KBM-7 (cell line): Measurements from ENCODE around the gene SAP30L.
A peak's percentile ranks its signal among the peaks of the same experiment; 100 is the strongest.

Source experiments
- DNase-seq: peaks from one replicate; pipeline ENCODE4 v3.0.0-alpha.2; 2015
- in situ Hi-C: fragments of 300-500 bp; cut with MboI; formaldehyde crosslinking; loops from 2 replicates; pipeline ENCODE4 v1.14.3; 2020; ENCODE audit warnings: low sequenced_read_pairs, low pct_unique_long_range_greater_than_20kb, mixed read lengths

Gene SAP30L

GRCh38 chr5:154445422-154446194 is at the start of gene SAP30L:
SAP30L (plus strand) TSS chr5:154445997; CDS start chr5:154446605, 608 bp downstream.
- in situ Hi-C loops = no loop called here

GRCh38 chr5:154396128-154396527 is 49.7 kb upstream of the SAP30L start:
- in situ Hi-C loops = no loop called here
- DNase-seq = no peak

More at GRCh38 chr5:154445422-154446194, at the start of gene SAP30L:
- DNase-seq = peak; percentile 99

- DNase-seq = no peak
- in situ Hi-C loops = no loop called here
These were observed 48.0 kb upstream of the SAP30L start for GRCh38 chr5:154397652-154398406.

- no peak for DNase-seq
- in situ Hi-C loops = loop anchor here (25.0 kb wide), 1 partner anchor 338 kb away; no protein-coding TSS in a partner anchor
These were observed 45.1 kb upstream of the SAP30L start for GRCh38 chr5:154400678-154401077.

- in situ Hi-C loops = loop anchor here (25.0 kb wide), 1 partner anchor 339 kb away; no protein-coding TSS in a partner anchor
- no peak for DNase-seq
These were observed 44.4 kb upstream of the SAP30L start for GRCh38 chr5:154401355-154401754.

- in situ Hi-C loops = loop anchor here (25.0 kb wide), 1 partner anchor 340 kb away; no protein-coding TSS in a partner anchor
These were observed 43.9 kb upstream of the SAP30L start for GRCh38 chr5:154401931-154402330.

GRCh38 chr5:154402611-154403010 is 43.2 kb upstream of the SAP30L start:
- in situ Hi-C loops = loop anchor here (25.0 kb wide), 1 partner anchor 340 kb away; no protein-coding TSS in a partner anchor
- DNase-seq = no peak

More at GRCh38 chr5:154401931-154402330, 43.9 kb upstream of the SAP30L start:
- no peak for DNase-seq

- in situ Hi-C loops = loop anchor here (25.0 kb wide), 1 partner anchor 341 kb away; no protein-coding TSS in a partner anchor
- no peak for DNase-seq
These were observed 42.6 kb upstream of the SAP30L start for GRCh38 chr5:154403234-154403633.

GRCh38 chr5:154403776-154404387 is 41.9 kb upstream of the SAP30L start:
- DNase-seq = no peak
- in situ Hi-C loops = loop anchor here (25.0 kb wide), 1 partner anchor 342 kb away; no protein-coding TSS in a partner anchor

GRCh38 chr5:154405078-154405792 is 40.6 kb upstream of the SAP30L start:
- in situ Hi-C loops = loop anchor here (25.0 kb wide), 1 partner anchor 343 kb away; no protein-coding TSS in a partner anchor
- DNase-seq = peak; percentile 83

GRCh38 chr5:154406231-154406630 is 39.6 kb upstream of the SAP30L start:
- no peak for DNase-seq
- in situ Hi-C loops = loop anchor here (25.0 kb wide), 1 partner anchor 344 kb away; no protein-coding TSS in a partner anchor

- in situ Hi-C loops = loop anchor here (25.0 kb wide), 1 partner anchor 345 kb away; no protein-coding TSS in a partner anchor
- DNase-seq = no peak
These were observed 39.0 kb upstream of the SAP30L start for GRCh38 chr5:154406826-154407225.

GRCh38 chr5:154408811-154409210 is 37.0 kb upstream of the SAP30L start:
- in situ Hi-C loops = loop anchor here (25.0 kb wide), 1 partner anchor 347 kb away; no protein-coding TSS in a partner anchor
- DNase-seq = no peak

GRCh38 chr5:154409230-154409840 is 36.5 kb upstream of the SAP30L start:
- in situ Hi-C loops = loop anchor here (25.0 kb wide), 1 partner anchor 347 kb away; no protein-coding TSS in a partner anchor
- DNase-seq = no peak

GRCh38 chr5:154410008-154410407 is 35.8 kb upstream of the SAP30L start:
- in situ Hi-C loops = loop anchor here (25.0 kb wide), 1 partner anchor 348 kb away; no protein-coding TSS in a partner anchor
- no peak for DNase-seq

GRCh38 chr5:154410786-154411185 is 35.0 kb upstream of the SAP30L start:
- DNase-seq = no peak
- in situ Hi-C loops = loop anchor here (25.0 kb wide), 1 partner anchor 348 kb away; no protein-coding TSS in a partner anchor

GRCh38 chr5:154411338-154411737 is 34.5 kb upstream of the SAP30L start:
- in situ Hi-C loops = loop anchor here (25.0 kb wide), 1 partner anchor 349 kb away; no protein-coding TSS in a partner anchor
- no peak for DNase-seq

GRCh38 chr5:154412316-154412715 is 33.5 kb upstream of the SAP30L start:
- no peak for DNase-seq
- in situ Hi-C loops = loop anchor here (25.0 kb wide), 1 partner anchor 350 kb away; no protein-coding TSS in a partner anchor
